NOMO-1 treated with DMSO at 0.1 percent for 48 hours (cell line): ENCODE results near the gene CLEC2L.
A peak's percentile ranks its signal among the peaks of the same experiment; 100 is the strongest.

Experiments used
- DNase-seq: peaks from one replicate; lab custom pipeline; 2025; ENCODE audit not compliant: unreplicated experiment; lab: John Stamatoyannopoulos, UW

CLEC2L gene

DNA sequence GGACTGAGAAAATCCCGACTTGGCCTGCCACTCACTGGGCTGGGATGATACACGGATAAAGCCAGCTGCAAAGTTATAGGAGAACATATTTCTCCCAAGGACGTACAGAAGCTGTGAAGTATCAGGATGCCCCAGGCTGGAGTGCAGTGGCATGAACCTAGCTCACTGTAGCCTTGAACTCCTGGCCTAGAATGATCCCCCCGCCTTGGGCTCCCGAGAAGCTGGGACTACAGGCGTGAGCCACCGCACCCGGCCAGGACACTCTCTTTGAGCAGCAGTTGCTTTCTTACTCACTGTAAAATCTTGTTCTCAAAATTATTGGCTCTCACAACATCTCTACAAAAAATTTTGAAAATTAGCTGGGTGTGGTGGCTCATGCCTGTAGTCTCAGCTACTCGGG is 50.4 kb downstream of the CLEC2L start:
- DNase-seq: no peak

DNA sequence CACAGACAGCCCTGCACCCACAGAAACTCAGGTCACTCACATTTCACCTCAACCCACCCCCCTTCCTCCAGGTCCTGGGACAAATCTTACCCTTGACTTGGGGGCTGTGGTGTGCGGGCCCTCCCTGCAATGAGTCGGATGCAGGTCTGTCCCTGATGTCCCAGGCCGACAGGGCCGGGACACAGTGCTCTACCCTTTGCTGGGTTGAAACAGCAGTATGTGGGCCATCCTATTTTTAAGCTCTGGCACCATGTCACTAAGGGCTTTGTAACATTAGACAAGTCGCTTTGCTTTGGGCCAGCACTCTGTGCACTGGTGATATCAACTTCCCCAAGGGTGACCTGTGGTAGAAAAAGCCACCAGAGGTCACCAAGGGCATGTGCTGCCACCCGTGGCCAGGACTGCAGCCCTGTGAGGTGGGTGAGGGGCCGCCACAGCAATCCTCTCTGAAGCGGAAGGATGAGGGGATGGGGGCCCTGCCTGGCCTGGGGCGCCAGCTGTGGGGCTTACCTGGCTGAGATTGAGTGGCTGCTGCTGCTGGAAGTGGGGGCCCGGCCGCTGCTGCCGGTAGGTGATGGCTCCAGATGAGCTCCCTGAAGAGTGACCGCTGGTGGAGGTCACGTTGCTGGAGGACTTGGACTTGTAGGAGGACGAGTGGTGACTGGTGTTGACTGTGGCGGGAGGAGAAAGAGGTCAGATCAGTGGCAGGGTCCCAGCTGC is 51.3 kb downstream of the CLEC2L start:
- DNase-seq: no peak

DNA sequence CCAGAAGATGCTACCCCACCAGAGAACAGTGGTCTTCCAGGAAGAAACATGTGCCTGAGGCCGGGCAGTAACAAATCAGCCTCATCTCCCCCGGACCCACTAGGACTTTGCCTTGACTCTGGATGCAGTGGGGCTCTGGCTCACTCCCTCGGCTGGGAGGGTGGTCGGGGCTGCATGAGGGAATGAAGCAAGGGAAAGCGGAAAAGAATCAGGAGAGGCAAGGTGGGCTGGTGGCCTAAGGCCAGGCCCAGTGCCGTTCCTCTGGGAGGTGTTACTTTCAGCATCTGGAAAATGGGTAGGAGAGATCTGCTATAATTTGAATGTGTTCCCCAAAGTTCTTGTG is 51.8 kb downstream of the CLEC2L start:
- no peak for DNase-seq

DNA sequence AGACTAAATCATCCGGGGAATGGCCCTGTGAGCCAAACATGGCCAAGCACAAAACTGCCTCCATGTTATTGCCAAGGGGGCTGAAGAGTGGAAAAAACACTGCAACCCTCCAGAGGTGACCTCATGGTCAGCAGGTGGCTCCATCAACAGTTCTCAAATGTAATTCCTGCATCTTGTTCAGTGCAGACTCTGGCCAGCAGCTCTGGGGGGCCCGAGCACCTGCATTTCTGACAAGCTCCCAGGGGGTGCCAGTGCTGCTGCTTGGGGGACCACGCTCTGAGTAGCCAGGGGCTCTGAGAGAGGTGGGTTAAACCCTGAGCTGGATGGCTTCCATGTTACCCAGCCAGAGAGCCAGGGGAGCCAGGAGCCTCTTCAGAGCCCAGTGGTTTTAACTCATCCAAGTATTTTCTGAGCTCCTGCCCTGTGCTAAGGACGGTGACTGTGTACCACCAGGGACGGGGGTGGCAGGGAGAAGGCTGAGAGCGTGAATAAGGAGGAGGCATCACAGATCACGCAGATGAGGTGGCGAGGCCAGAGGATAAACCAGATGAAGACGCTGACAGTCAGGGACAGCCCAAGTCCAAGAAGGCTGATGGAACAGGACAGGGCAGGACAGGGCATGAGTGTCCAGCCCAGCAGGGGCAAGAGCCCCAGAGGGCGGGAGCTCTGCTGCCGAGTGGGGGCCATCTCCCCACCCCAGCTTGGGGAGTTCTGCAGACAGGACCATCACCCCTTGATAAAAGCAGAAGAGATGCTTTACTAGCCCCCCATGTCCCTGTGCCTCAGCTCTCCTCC is 52.9 kb downstream of the CLEC2L start:
- DNase-seq: no peak

DNA sequence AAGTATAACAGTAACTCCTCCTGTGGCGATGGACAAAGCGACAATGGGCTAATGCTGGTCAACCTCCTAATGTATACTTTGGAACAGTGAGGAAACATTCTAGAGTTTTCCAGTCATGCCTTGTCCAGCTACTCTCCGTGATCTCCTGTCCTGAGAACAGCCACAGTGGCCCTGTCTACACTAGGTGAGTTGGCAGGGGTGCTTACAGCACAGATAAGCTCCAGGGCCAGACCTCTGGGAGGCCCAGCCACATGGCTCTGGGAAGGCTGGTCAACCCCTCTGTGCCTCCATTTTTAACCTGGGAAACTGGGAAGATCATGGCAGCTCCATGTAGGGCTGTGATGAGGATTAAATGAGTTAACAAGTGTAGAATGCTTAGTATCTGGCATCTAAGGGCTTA is 57.0 kb downstream of the CLEC2L start:
- no peak for DNase-seq

DNA sequence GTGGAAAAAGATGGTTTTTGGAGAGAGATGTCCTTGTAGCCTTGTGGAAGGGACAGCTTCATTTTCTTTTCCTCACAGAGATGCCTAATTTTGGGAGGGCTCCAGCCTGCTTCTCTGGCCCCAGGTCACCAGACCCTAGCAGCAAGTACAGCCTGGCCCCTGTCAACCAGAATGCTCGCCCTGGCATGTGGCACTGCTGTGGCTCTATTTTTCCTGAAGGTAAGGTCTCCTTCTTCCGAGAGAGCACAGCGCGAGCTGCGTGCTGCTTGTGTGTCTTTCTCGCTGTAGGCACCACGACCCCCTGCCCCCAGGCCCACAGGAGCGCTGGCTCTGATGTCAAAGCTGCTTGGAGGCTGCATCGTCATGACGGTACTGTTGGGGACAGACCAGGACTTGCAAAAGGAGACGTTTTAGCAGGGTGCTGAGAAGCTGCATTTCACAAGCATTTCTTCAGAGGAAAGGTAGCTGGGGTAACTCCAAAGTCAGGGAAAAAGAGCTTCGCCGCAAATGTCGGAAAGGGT is 58.7 kb downstream of the CLEC2L start:
- no peak for DNase-seq

DNA sequence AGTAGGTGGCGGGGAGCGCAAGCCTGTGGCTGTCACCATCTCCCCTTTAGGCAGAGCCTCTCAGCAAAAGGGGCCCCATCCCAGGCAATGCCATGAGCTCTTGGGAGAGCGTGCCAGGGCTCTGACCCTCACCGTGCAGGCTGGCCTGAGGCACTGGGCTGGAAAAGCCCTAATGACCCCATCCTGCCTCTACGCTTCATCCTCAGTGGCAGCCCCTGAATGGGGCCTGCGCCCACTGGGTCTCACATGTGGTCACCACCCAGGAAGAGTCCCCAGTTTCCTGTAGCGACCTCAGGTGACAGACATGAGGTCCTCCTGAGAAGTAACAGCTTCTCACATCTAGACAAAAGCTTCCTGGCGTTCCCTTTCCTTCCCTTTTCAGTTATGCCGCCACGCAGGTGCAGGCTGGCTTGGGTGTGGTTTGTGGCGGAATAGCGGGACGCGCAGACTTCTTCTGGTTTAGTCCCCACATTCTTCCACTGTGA is 59.2 kb downstream of the CLEC2L start:
- DNase-seq: no peak

DNA sequence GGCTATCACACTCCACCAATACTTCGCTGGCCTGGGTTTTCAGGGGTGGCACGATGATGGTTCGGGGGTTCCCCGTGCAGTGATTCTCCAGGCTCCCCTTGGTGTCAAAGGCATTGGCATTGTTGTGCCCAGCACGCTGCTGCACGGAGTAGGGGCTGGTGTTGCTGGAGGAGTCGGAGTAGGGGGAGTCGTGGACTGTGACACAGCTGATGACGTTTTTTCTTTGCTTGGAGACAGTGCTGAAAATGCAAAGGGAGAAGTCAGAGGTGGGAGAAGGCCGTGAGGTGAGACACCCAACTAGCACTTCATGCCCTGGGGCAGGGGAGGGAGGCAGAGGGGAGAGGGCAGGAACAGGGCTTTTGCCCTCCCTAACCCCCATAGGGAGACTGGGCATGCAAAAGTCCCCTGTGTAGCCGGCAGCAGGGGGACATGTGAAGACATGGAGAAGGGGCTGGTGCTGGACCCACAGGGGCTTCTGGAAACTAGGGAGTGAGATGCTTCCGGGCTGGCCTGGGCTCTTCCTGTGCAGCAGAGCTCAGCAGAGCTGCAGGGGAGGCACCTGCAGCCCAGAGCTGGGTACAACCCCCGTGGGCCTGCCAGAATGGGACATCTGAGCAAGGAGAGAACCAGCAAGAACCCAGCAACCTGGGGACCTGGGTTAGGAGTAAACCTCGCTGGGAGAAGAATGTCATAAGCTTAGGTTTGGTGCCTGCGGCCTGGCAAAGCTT is 60.5 kb downstream of the CLEC2L start:
- no peak for DNase-seq

DNA sequence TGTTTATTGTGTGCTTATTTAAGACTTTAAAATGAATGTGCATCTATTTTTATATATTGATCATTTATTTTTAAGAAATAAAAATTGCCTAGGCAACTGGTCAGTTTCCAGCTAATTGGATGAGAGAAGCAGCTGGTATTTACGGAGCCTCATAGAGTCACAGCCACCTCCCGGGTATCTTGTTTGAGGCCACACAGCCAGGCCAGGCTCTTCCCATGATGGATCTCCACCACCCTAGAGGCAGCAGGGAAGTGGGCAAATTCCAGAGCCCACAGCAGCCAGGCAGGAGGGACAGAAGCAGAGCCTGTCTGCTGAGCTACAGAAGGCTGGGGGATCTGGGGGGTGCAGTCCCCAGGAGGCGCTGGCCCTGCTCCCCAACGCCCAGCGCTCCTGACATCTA is 61.6 kb downstream of the CLEC2L start:
- DNase-seq: no peak

DNA sequence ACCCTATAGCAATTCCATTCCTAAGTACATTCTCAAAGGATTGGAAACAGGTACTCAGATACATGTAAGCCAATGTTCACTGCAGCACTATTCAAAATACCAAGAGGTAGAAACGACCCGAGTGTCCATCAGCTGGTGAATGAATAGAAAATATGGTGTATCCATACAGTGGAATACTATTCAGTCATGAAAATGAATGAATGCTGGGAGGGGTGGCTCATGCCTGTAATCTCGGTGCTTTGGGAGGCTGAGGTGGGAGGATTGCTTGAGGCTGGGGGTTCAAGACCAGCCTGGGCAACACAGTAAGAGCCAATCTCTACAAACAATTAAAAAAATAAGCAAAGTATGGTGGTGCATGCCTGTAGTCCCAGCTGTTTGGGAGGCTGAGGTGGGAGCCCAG is 62.8 kb downstream of the CLEC2L start:
- no peak for DNase-seq

DNA sequence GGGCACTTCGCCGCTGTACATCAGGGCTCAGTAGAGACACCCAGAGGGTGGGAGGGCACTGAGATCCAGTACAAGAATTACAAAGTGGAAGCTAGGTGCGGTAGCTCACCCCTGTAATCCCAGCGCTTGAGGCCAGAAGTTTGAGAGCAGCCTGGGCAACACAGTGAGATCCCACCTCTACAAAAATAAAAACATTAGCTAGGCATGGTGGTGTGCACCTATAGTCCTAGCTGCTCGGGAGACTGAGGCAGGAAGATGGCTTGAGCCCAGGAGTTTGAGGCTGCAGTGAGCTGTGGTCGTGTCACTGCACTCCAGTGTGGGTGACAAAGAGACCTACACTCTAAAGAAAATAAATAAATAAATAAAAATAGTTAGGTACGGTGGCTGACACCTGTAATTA is 64.0 kb downstream of the CLEC2L start:
- no peak for DNase-seq

DNA sequence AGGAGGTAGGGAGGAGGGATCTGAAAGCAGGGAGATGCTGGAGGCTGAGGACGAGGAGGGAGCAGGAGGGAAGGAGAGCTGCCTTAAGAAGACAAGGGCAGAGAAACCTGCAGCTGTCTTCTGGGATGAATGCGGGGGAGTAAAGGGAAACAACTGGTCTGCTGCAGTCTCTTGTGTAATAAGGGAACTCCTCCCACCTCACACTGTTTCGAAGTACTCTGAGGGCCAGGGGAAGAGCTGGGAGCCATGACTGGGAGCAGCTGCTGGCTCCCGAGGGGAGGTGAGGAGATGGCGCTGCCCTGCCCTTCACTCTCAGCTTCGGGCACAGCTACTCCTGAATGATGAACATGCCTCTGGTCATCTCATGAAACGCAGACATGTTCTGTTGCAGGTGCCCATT is 65.1 kb downstream of the CLEC2L start:
- DNase-seq: peak; percentile 0

DNA sequence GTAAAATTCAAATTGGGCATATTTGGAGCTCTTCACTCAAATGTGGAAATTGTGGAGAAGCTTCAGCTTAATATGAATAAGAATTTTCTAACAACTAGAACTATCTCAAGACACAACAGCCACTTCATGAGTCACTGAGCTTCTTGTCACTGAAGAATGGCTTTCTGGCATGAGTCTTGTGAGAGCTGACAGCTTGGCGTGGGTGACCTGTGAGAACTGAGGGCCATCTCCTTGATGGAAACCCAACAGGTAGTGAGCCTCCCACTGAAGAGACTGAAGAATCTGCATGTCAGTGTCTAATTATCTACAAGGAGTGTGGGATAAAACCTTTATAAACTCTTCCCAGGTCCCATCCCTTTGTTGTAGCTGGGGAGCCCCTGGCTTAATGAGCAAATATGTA is 66.0 kb downstream of the CLEC2L start:
- DNase-seq: no peak

DNA sequence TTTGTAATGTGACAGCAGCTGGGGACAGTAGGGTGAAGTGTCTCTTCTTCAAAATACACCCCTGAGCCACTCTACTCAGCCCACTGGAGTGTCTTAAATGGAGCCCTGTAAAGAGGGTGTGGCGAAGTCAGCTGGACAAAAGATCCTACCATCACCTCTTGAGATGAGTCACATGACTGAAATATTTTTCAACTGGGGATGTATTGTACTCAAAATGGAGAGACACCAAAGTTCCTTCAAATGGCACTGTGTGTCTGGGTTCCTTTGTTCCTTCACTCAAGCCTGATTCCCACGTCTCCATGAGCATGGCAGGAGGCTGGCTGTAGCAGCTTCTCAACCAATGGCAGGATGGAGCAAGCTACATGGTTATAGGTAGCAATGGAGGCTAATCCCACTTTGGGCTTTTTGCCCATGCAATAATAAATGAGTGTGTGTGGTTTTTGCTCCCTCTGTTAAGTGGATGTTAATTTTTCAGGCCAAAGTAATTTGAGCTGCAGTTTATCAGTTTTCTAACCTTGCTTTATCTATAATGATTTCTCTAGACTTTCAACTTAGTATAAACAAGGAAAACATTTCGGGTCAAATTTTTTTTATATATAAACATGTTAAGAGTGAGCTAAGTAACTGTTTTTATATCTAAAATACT is 68.2 kb downstream of the CLEC2L start:
- DNase-seq: no peak

DNA sequence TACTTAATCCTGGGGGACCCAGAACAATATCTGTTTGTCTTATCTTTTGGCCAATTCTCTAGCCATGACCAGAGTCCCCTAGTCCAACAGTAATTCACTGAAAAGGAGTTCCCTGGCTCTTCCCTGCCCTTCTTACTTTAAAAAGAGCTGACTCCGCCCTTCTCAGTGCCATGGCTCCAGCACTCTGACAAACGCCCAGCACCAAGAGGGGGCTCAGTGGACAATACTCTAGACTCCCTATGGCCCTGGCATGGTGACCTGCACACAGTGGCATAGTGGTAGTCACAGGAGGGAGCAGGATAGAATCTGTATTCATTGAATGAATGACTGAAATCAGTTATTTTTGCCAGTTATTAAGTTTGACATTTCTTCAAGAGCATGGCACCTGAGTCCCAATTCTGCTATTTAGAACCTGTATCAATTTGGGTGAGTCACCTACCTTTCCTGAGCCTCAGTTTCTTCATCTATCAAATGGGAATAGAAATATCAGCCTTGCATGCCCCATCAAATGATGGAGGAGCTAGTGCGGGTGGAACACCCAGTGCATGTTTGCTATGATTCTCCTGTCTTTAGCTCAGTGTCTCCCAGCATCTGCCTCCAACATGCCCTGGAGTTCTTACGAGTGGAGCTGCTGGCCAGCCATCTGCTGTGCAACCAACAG is 69.4 kb downstream of the CLEC2L start:
- no peak for DNase-seq

DNA sequence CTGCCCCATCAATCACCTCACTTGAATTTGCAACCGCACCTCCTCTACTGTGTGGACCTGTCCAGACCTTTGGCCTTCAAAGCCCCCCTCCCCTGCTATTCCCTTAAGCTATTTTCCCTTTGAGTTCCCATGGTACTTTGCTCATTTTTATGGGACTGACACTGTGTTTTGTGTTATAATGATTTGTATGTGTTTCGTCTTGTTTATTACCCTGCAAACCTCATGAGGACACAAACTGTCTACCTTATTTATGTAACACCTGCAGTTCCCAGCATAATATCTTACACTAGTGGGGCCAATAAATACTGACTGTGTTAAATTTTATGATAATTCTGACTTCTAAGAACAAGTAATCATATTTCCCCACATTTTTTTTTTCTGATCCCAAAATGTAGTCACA is 70.6 kb downstream of the CLEC2L start:
- no peak for DNase-seq
